Muscle of leg (tissue), 11 donors: Measurements from ENCODE around the gene GFI1B. TPM values are rescaled to one million over a fixed set of nuclear protein-coding genes. Genes with fewer than 3 reads are reported as not detected.

Experiments used
- DNase-seq: peaks from one replicate; pipeline ENCODE4 v3.0.0; 2013
- H3K27ac ChIP-seq: one replicate; pipeline ENCODE4 v1.5.1; 2013; ENCODE audit warnings: mild to moderate bottlenecking, low read length, control low read depth
- H3K27me3 ChIP-seq: one replicate; pipeline ENCODE4 v1.6.1; 2013; ENCODE audit warnings: low read length; ENCODE audit not compliant: control insufficient read depth, insufficient read depth
- H3K36me3 ChIP-seq: one replicate; pipeline ENCODE4 v1.6.1; 2013; ENCODE audit warnings: low read length; ENCODE audit not compliant: control insufficient read depth, insufficient read depth
- H3K4me1 ChIP-seq: one replicate; pipeline ENCODE4 v1.6.1; 2013; ENCODE audit warnings: low read length; ENCODE audit not compliant: control insufficient read depth, insufficient read depth
- H3K4me3 ChIP-seq: one replicate; pipeline ENCODE4 v1.5.1; 2013; ENCODE audit warnings: low read length, control low read depth
- H3K9me3 ChIP-seq: replicated peaks from 2 replicates; pipeline ENCODE4 v1.6.1; 2013; ENCODE audit warnings: low read depth, low read length; ENCODE audit not compliant: control insufficient read depth
- WGBS: methylation state at CpG from one replicate; pipeline ENCODE4 v1.1.5; 2013; ENCODE audit warnings: missing lambda C conversion rate; ENCODE audit not compliant: insufficient coverage; 5-methylcytosine and 5-hydroxymethylcytosine counted together
- polyA plus RNA-seq, 8 donors: library from polyadenylated mRNA; unstranded; fragments of 120-200 nt; gene quantifications; one replicate each; pipeline versions ENCODE4 v1.2.1 to v1.2.3, GENCODE V29; 2013; ENCODE audit warnings: inconsistent platforms in 1 of 8, low replicate concordance in 1 of 8; ENCODE audit not compliant: insufficient read length in 8 of 8, insufficient read depth in 1 of 8
- total RNA-seq: library from RNA; stranded (reverse); fragments of 120-200 nt; gene quantifications from one replicate; pipeline ENCODE4 v1.2.4, GENCODE V29; 2013

The GFI1B gene
- total and polyA plus RNA-seq, 9 donors: 0.13 to 1.1 (median 0.63) TPM

GRCh38 chr9:132945186-132946130 lies 33.0 kb upstream of the GFI1B start:
- Histone ChIP-seq H3K4me1 (peaks cover 28% of the 10 kb centered on the region), H3K27ac (peak overlapping the region; percentile 94), H3K36me3 (no peaks in the 10 kb centered on the region), H3K27me3 (no peaks in the 10 kb centered on the region), H3K4me3 (peak overlapping the region; percentile 100), H3K9me3 (no peaks in the 10 kb centered on the region)
- no peak for DNase-seq
- WGBS: 65% methylated on average over 17 of the region's 23 CpGs

GRCh38 chr9:132946211-132946610 lies 32.3 kb upstream of the GFI1B start:
- no peaks in the 10 kb centered on the region for H3K9me3 ChIP-seq
- H3K27me3 ChIP-seq: no peaks in the 10 kb centered on the region
- no peaks in the 10 kb centered on the region for H3K36me3 ChIP-seq
- WGBS: no CpG with 5 or more reads among the region's 3 CpGs
- DNase-seq: no peak
- peaks cover 28% of the 10 kb centered on the region for H3K4me1 ChIP-seq
- H3K27ac ChIP-seq: peak overlapping the region; percentile 15
- no peak overlapping the region for H3K4me3 ChIP-seq

GRCh38 chr9:132946631-132947295 lies 31.7 kb upstream of the GFI1B start:
- Histone ChIP-seq H3K36me3 (no peaks in the 10 kb centered on the region), H3K9me3 (no peaks in the 10 kb centered on the region), H3K27me3 (no peaks in the 10 kb centered on the region), H3K27ac (no peak overlapping the region), H3K4me1 (peaks cover 28% of the 10 kb centered on the region), H3K4me3 (no peak overlapping the region)
- DNase-seq: no peak
- WGBS: 70% methylated on average over 2 of the region's 7 CpGs

- Histone ChIP-seq H3K4me1 (peaks cover 28% of the 10 kb centered on the region), H3K4me3 (no peak overlapping the region), H3K36me3 (no peaks in the 10 kb centered on the region), H3K27ac (no peak overlapping the region), H3K27me3 (no peaks in the 10 kb centered on the region), H3K9me3 (no peaks in the 10 kb centered on the region)
- WGBS: 93% methylated on average over 3 of the region's 8 CpGs
- no peak for DNase-seq
These were observed 30.7 kb upstream of the GFI1B start for GRCh38 chr9:132947756-132948155.

- 69% methylated on average over 18 of the region's 18 CpGs for WGBS
- no peaks in the 10 kb centered on the region for H3K27me3 ChIP-seq
These were observed 29.9 kb upstream of the GFI1B start for GRCh38 chr9:132948482-132949050.

GRCh38 chr9:132949709-132950108 lies 28.8 kb upstream of the GFI1B start:
- H3K4me3 ChIP-seq: no peak overlapping the region
- H3K9me3 ChIP-seq: no peaks in the 10 kb centered on the region
- no peak overlapping the region for H3K27ac ChIP-seq
- WGBS: 80% methylated on average over 2 of the region's 4 CpGs
- DNase-seq: no peak
- H3K27me3 ChIP-seq: no peaks in the 10 kb centered on the region
- peaks cover 20% of the 10 kb centered on the region for H3K4me1 ChIP-seq
- no peaks in the 10 kb centered on the region for H3K36me3 ChIP-seq

More at GRCh38 chr9:132948482-132949050, 29.9 kb upstream of the GFI1B start:
- H3K27ac ChIP-seq: no peak overlapping the region
- H3K4me1 ChIP-seq: peaks cover 24% of the 10 kb centered on the region
- DNase-seq: no peak
- H3K36me3 ChIP-seq: no peaks in the 10 kb centered on the region
- H3K9me3 ChIP-seq: no peaks in the 10 kb centered on the region
- no peak overlapping the region for H3K4me3 ChIP-seq

GRCh38 chr9:132955123-132955522 lies 23.4 kb upstream of the GFI1B start:
- peaks cover 3% of the 10 kb centered on the region for H3K9me3 ChIP-seq
- no peaks in the 10 kb centered on the region for H3K4me1 ChIP-seq
- no peak overlapping the region for H3K4me3 ChIP-seq
- no peaks in the 10 kb centered on the region for H3K36me3 ChIP-seq
- H3K27me3 ChIP-seq: no peaks in the 10 kb centered on the region
- no CpG with 5 or more reads among the region's 2 CpGs for WGBS
- H3K27ac ChIP-seq: no peak overlapping the region
- no peak for DNase-seq

GRCh38 chr9:132955768-132956167 lies 22.7 kb upstream of the GFI1B start:
- Histone ChIP-seq H3K27me3 (no peaks in the 10 kb centered on the region), H3K27ac (no peak overlapping the region), H3K4me3 (no peak overlapping the region), H3K4me1 (no peaks in the 10 kb centered on the region), H3K36me3 (no peaks in the 10 kb centered on the region), H3K9me3 (peaks cover 3% of the 10 kb centered on the region)
- no peak for DNase-seq
- 89% methylated on average over 1 of the region's 2 CpGs for WGBS

- Histone ChIP-seq H3K36me3 (no peaks in the 10 kb centered on the region), H3K9me3 (peaks cover 3% of the 10 kb centered on the region), H3K4me1 (no peaks in the 10 kb centered on the region), H3K27me3 (no peaks in the 10 kb centered on the region), H3K4me3 (no peak overlapping the region), H3K27ac (no peak overlapping the region)
- WGBS: 74% methylated on average over 4 of the region's 6 CpGs
- DNase-seq: no peak
These were observed 20.7 kb upstream of the GFI1B start for GRCh38 chr9:132957805-132958204.

- no peaks in the 10 kb centered on the region for H3K4me1 ChIP-seq
- no peak for DNase-seq
- no peak overlapping the region for H3K27ac ChIP-seq
- H3K27me3 ChIP-seq: peaks cover 3% of the 10 kb centered on the region
- no CpG with 5 or more reads among the region's 6 CpGs for WGBS
- H3K4me3 ChIP-seq: no peak overlapping the region
- no peaks in the 10 kb centered on the region for H3K36me3 ChIP-seq
- no peaks in the 10 kb centered on the region for H3K9me3 ChIP-seq
These were observed 17.5 kb upstream of the GFI1B start for GRCh38 chr9:132961002-132961401.
